ENCODE measurements around the gene DSCAM.
A peak's percentile ranks its signal among the peaks of the same experiment; 100 is the strongest.
"Not testable (repeated sequence)": the region's sequence is repeated elsewhere in the genome, so short reads cannot be mapped to it uniquely, and the experiment has no call there.

DSCAM gene

DNA sequence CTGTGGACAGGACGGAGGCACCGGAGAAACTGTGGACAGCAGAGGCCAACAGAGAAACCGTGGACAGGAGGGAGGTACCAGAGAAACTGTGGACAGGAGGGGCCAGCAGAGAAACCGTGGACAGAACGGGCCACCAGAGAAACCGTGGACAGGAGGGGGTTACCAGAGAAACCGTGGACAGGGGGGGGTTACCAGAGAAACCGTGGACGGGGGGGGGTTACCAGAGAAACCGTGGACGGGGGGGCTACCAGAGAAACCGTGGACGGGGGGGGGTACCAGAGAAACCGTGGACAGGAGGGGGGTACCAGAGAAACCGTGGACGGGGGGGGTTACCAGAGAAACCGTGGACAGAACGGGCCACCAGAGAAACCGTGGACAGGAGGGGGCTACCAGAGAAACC lies 664.5 kb downstream of the DSCAM start:
- DNase-seq (ENCODE audit: low read depth in 2 of 2): not testable (repeated sequence)

DNA sequence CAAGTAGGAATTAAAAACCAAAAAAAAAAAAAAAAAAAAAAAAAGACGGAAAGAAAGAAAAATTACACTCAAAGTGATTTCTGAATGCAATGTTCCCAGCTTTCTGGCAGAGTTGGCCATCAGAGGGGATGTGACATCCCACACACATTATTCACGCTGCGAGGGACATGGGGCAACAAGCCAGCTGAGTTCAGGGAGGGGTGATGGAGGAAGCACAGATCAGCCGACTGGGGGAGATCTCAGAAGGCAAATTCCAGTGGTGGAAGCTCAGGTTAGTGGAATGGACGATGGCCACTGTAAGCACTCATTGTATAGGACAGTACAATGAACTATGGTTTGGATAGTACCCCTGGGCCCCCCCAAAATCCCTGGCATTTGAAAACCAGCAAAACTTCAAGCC lies 667.8 kb downstream of the DSCAM start:
- DNase-seq (ENCODE audit: low read depth in 2 of 2): no peak

DNA sequence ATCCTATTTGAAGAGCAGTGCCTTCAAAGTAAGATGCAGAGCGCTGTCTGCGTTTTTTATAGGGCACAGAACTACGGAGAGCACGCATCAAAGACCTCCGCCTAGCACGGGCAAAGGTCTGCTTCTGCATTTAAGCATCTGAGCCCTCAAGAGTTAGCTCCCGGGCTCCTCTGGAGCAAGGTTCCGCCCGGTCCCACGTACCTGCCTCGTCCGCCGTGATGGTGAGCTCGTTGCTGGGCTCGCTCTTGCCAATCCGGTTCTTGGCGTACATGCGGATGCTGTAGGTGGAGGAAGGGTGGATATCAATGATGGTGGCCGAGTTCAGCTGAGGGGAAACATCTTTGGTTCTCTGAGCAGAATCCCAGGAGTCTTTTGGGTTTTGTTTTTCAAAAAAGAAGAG lies 668.2 kb downstream of the DSCAM start:
- DNase-seq (ENCODE audit: low read depth in 2 of 2): no peak

DNA sequence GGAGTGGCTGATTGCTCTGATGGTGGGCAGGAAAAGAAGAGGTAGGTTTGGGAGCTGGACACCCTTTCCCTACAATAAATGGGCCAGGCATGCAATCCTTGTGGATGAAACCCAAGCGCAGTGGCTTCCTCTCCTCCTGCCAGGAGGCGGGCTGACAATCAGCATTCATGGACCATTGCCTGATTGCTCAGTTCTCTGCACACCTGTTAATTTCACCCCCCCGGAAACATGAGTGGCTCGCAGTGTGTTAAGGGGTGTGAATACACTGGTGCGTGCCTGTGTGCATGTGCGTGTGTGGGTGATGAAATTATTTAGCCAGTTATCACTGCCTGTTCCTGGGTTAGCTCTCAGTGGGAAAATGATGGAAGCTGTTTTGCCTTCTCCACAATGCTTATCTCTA lies 669.0 kb downstream of the DSCAM start:
- DNase-seq (ENCODE audit: low read depth in 2 of 2): no peak

DNA sequence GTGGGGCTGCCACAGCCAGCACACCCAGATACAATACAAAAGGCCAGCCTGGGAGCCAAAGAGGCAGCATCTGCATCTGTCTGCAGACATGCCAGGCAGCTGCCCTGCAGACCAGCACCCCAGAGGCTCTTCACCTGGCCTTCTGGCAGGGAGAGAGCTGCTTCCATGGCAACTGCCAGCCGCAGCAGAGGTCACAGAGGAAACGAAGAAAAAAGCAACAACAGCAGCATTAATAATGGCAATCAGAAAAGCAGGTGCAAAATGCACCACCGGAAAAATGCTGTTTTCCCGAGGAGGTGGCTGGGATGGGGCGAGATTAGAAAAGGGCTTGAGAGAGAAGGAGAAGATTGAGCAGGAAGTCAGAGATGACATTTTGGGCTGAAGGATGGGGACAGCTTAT lies 670.2 kb downstream of the DSCAM start:
- DNase-seq (ENCODE audit: low read depth in 2 of 2): no peak

DNA sequence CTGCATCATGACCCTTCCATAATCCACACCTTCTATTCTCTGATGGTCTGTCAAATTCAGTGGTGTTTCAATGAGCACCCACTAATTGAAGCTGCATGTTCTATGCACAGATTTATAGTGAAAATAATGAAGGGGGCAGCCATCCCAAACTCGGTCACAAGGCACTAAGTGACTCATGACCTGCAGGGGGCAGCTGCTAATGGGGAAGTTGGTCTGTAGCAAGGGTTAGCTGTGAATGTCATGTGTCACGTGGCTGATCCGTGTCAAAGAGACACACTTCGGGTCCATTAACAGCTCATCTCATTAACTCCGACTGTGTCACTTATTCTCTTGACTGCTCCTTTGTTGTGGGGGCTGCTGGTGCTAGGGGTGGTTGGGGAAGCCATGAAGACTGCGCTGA lies 673.1 kb downstream of the DSCAM start:
- DNase-seq (ENCODE audit: low read depth in 2 of 2): no peak

DNA sequence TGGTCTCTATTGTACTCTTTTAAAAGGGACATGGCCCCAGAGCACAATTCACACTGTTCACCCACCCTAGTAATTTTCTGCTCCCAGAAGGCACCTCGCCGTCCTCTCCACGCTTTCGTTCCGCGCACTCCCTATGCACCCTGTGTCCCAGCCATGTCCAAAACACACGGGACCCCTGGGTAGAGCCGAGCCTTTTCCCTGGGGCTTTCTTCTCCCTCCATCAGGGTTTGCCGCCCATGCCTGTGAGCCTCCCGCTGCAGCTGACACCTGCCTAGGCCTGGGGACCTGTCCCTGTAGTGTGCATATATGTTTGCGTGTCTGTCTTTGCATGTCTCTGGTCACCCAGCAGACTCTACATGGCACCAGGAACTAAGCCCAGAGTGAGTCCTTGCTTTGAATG lies 677.0 kb downstream of the DSCAM start:
- DNase-seq (ENCODE audit: low read depth in 2 of 2): no peak

DNA sequence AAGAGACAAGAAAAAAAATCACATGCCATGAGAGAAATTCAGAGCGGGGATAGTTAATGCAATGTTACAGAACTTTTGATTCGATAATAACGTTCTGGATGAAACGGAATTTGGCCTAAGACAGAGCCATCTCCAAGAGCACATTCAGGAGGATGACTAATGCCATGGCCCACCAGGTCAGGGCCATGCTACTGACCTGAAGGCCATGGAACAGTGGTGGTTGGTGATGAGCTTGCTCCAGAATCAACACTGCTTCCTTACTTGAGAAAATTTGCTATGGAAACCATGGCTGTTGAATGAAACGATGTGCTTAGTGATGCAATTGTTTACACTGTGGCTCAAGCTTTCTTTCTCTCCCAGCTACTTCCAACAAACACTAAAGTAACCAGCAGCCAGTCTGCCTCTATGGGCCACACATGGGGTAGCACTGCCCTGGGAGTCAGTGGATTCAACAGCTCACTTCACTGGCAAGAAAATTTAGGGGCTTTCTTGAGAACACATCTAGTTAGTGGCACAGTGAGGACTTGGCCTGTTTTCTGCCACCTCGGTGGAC lies 680.6 kb downstream of the DSCAM start:
- DNase-seq (ENCODE audit: low read depth in 2 of 2): no peak

DNA sequence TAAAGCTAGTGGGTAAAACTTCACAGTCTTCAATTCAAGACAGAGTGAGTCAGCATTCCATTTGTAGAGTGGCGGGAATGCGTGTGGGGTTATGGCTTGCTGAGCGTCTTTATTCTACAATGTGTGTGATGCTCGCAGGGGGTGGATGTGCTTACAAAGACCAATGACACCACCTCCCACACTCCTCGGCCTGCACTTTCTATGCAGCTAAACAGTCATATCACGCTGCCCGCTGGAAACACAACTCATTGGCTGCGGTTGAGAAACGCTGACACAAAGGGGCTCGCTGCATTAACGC lies 681.2 kb downstream of the DSCAM start:
- DNase-seq (ENCODE audit: low read depth in 2 of 2): no peak

GRCh38 chr21:40164905-40165772 lies 681.8 kb downstream of the DSCAM start:
- DNase-seq (ENCODE audit: low read depth in 2 of 2): no peak

GRCh38 chr21:40162075-40162474 lies 684.9 kb downstream of the DSCAM start:
- no peak for DNase-seq (ENCODE audit: low read depth in 2 of 2)

DNA sequence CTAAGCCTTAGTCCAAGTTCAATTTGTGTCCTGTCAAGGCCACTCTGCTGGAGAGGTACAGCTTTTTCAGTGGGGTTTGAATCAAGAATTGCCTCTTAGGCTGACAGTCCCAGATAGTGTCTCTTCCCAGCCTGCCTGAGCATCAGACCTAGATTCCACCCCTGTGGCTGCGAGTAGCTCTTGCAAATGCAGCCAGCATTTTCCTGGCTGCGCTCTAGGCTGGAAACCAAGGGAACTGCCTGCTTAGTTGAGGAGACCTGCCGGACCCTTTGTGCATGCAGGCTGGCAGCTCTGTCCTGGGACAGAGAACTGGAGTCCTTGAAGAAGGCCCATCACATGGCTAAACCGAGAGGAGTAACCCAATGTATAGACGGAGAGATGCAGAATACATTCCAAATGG lies 686.0 kb downstream of the DSCAM start:
- no peak for DNase-seq (ENCODE audit: low read depth in 2 of 2)

DNA sequence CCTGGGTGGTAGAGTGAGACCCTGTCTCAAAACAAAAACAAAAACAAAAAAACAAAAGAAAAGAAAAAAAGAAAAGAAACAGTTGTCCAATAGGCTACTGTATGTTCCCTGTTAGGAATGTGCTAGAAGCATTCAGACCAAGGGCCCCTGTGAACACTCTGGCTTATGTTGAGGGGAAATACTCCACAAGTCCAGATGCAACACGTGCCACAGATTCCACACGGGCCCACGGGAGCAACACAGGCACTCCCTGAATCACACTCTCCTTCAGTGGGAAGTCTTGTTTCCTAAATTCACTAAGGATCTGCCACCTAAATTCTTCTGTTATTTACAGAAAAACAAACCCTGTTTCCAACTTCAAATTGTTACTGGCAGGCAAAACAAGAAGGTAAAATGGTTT lies 688.6 kb downstream of the DSCAM start:
- no peak for DNase-seq (ENCODE audit: low read depth in 2 of 2)

DNA sequence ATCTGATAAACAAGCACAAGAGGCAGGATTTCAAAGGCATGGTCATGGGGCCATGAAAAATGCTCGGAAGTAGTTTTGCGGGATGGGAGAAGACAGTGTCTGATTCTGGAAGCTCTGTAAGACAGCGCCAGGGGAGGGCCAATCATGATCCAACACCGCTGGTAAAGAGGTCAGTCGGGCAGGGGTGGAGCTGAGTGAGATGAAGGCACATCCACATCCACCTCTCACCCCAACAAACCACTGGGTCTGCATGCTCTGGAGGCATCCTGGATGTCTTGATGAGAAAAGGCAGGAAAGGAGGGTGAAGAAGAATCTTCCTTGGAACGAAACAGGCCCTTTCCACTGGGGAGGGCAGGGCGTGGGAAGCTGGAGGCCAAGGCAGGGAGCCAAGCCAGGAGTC lies 691.4 kb downstream of the DSCAM start:
- no peak for DNase-seq (ENCODE audit: low read depth in 2 of 2)

GRCh38 chr21:40153351-40153750 lies 693.6 kb downstream of the DSCAM start:
- DNase-seq (ENCODE audit: low read depth in 2 of 2): no peak

DNA sequence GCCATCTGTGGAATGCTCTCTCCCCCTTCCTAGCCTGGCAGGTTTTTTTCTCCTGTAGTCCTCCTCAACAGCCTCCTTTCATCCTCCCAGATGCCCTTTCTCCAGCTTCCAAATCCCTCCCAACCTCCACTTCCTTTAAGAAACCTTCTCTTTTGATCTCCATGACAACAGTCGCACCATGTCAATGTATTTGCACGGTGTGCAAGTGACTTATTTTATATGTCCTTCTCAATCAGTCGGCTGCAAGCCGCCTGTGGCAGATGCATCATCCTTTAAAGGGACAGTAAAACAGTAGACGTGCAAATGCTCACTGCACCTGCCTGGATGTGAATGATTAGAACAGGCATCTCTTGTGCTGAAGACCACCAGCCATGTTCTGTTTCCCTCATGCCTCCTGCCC lies 694.5 kb downstream of the DSCAM start:
- no peak for DNase-seq (ENCODE audit: low read depth in 2 of 2)

GRCh38 chr21:40151611-40152010 lies 695.3 kb downstream of the DSCAM start:
- DNase-seq (ENCODE audit: low read depth in 2 of 2): no peak

GRCh38 chr21:40146216-40146837 lies 700.6 kb downstream of the DSCAM start:
- no peak for DNase-seq (ENCODE audit: low read depth in 2 of 2)

DNA sequence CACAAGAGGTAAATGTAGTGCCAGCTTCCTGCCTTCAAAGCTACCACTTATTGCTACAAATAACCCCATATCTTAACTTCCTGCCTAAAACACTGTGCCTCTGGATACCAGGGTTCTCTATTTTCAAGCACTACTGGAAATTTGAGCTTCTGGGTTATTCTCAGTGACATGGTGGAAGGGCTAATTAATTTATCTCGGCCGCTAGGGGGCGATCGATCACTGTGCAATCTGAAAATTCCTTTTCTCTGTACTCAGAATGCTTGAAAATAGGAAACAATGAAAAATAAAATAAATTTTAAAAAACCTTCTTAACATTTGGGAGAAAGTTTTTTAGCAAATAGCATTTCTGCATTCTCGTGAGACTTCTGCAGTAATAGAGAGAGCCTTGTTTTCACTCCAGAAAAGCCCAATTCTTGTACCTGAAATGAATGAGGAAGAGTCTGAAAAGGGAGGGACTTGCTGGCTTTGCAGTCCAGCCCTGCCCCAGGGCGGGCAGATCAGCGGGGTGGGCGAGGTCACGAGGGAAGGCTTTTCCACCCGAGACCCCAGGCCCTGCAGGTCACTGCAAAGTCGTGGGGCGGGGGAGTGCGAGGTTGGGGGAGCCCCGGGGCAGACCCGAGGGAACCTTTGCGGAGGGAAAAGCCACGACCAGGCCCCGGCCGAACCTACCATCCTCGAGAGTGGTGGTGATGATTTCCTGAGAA lies 703.0 kb downstream of the DSCAM start:
- peak in 1 of 2 donors; percentile 6 for DNase-seq (ENCODE audit: low read depth in 2 of 2)

DNA sequence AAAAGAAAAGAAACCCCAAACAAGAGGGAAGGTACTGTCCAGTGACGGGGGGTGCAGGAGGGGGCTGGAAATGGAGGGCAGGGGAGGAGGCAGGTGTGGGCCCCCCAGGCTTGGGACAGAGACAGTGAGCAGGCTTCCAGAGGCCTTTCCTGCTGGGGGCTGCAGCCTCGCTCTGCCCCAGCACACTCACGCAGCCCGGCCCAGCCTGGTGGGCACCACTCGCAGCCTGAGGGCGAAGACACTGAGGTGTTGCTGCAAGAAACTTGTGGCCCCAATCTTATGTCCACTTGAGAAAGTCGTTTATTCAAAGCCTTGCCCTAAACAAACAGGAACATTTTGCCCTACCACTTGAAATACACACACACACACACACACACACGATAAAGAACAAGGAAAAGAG lies 705.3 kb downstream of the DSCAM start:
- no peak for DNase-seq (ENCODE audit: low read depth in 2 of 2)

- no peak for DNase-seq (ENCODE audit: low read depth in 2 of 2)
Observed at GRCh38 chr21:40140675-40141074, 706.3 kb downstream of the DSCAM start.

GRCh38 chr21:40139636-40140035 lies 707.3 kb downstream of the DSCAM start:
- DNase-seq (ENCODE audit: low read depth in 2 of 2): no peak

DNA sequence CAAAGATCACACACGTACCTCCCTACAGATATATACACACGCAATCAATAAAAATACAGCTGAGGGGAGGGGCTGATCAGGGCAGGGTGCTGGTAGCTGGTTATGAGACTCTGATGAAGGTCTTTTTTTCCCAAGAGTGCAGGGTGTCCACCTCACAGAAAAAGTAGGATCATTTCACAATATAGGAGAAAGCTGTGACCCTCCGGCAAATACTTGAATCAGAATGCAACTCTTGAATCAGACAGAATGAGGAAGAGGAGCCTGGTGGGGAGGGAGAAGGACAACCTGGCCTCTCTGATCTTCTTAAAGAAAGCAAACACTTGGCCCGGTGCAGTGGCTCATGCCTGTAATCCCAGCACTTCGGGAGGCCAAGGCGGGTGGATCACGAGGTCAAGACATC lies 710.4 kb downstream of the DSCAM start:
- no peak for DNase-seq (ENCODE audit: low read depth in 2 of 2)
